Ascending aorta (tissue), 2 donors: ENCODE data around the gene CAMTA1. TPM values are rescaled to one million over a fixed set of nuclear protein-coding genes. Genes with fewer than 3 reads are reported as not detected.

Experiments
- DNase-seq, 2 donors: peaks; one replicate each; pipeline ENCODE4 v3.0.0-alpha.2; 2019; ENCODE audit warnings: low spot score in 2 of 2
- H3K27ac ChIP-seq, 2 donors: fragments of 200-600 bp; sonication (generic); one replicate each; pipeline ENCODE4 v1.5.1; 2016 to 2017; ENCODE audit warnings: mild to moderate bottlenecking in 1 of 2
- H3K27me3 ChIP-seq: fragments of 200-600 bp; sonication (generic); one replicate; pipeline ENCODE4 v1.5.1; 2017
- H3K36me3 ChIP-seq, 2 donors: fragments of 200-600 bp; sonication (generic); one replicate each; pipeline ENCODE4 v1.5.1; 2016
- H3K4me1 ChIP-seq, 2 donors: fragments of 200-600 bp; sonication (generic); one replicate each; pipeline ENCODE4 v1.5.1; 2016 to 2017; ENCODE audit warnings: mild to moderate bottlenecking in 1 of 2
- H3K4me3 ChIP-seq, 2 donors: fragments of 200-600 bp; sonication (generic); one replicate each; pipeline ENCODE4 v1.5.1; 2016 to 2017; ENCODE audit warnings: mild to moderate bottlenecking in 1 of 2
- H3K9me3 ChIP-seq, 2 donors: fragments of 200-600 bp; sonication (generic); one replicate each; pipeline ENCODE4 v1.5.1; 2016
- CTCF ChIP-seq, 3 experiments: fragments of 200-600 bp in 2 of 3; fragments of 450-650 bp in 1 of 3; sonication (generic) in 2 of 3; IDR thresholded peaks; one replicate each; pipeline ENCODE4 v1.5.1; 2016 to 2019; ENCODE audit warnings: antibody characterized with exemption in 3 of 3, mild to moderate bottlenecking in 1 of 3, moderate library complexity in 1 of 3
- intact Hi-C: fragments of 100-400 bp; cut with DNase I; formaldehyde crosslinking; loops from one replicate; pipeline ENCODE4 v1.15.1; 2023
- total RNA-seq: library from RNA; depleted of rRNA; stranded (reverse); fragments of >200 nt; gene quantifications from one replicate; pipeline ENCODE4 v1.1.0, GENCODE V29; 2016

Gene CAMTA1
- total RNA-seq, 1 donor from 2014 or later = 53.3 TPM

- no peak overlapping the region for H3K27ac ChIP-seq
- H3K4me3 ChIP-seq = no peak overlapping the region
- intact Hi-C loops = no loop called here
- H3K9me3 ChIP-seq = no peaks in the 10 kb centered on the region
- H3K27me3 ChIP-seq = no peaks in the 10 kb centered on the region
- H3K4me1 ChIP-seq = peaks cover 0 to 4% of the 10 kb centered on the region in 2 donors
- TF ChIP-seq CTCF (IDR thresholded peaks at IDR 0.05) = no peak
- DNase-seq = peak in 1 of 2 donors; percentile 34
- no peaks in the 10 kb centered on the region for H3K36me3 ChIP-seq
Observed at GRCh38 chr1:7010534-7011200, 225.4 kb downstream of the CAMTA1 start.

GRCh38 chr1:7011826-7012225, 226.6 kb downstream of the CAMTA1 start:
- Histone ChIP-seq H3K4me3 (no peak overlapping the region), H3K36me3 (no peaks in the 10 kb centered on the region), H3K9me3 (no peaks in the 10 kb centered on the region), H3K27me3 (no peaks in the 10 kb centered on the region), H3K27ac (no peak overlapping the region), H3K4me1 (peaks cover 0 to 4% of the 10 kb centered on the region in 2 donors)
- intact Hi-C loops = no loop called here
- DNase-seq = peak in 1 of 2 donors; percentile 24
- no peak for TF ChIP-seq CTCF (IDR thresholded peaks at IDR 0.05)

- peak in 1 of 2 donors; percentile 47 for DNase-seq
- H3K27me3 ChIP-seq = no peaks in the 10 kb centered on the region
- H3K9me3 ChIP-seq = no peaks in the 10 kb centered on the region
- TF ChIP-seq CTCF (IDR thresholded peaks at IDR 0.05) = no peak
- H3K36me3 ChIP-seq = no peaks in the 10 kb centered on the region
- peaks cover 0 to 4% of the 10 kb centered on the region in 2 donors for H3K4me1 ChIP-seq
- H3K27ac ChIP-seq = no peak overlapping the region
- intact Hi-C loops = no loop called here
- H3K4me3 ChIP-seq = no peak overlapping the region
Observed at GRCh38 chr1:7012461-7012924, 227.2 kb downstream of the CAMTA1 start.

GRCh38 chr1:7013833-7014639, 228.8 kb downstream of the CAMTA1 start:
- intact Hi-C loops = no loop called here
- DNase-seq = peak in 1 of 2 donors; percentile 50
- H3K4me1 ChIP-seq = peaks cover 0 to 4% of the 10 kb centered on the region in 2 donors
- no peaks in the 10 kb centered on the region for H3K9me3 ChIP-seq
- no peak overlapping the region for H3K4me3 ChIP-seq
- no peak overlapping the region for H3K27ac ChIP-seq
- H3K27me3 ChIP-seq = no peaks in the 10 kb centered on the region
- no peak for TF ChIP-seq CTCF (IDR thresholded peaks at IDR 0.05)
- H3K36me3 ChIP-seq = no peaks in the 10 kb centered on the region

GRCh38 chr1:7014640-7014930, 229.3 kb downstream of the CAMTA1 start:
- intact Hi-C loops = no loop called here
- Histone ChIP-seq H3K27ac (no peak overlapping the region), H3K36me3 (no peaks in the 10 kb centered on the region), H3K27me3 (no peaks in the 10 kb centered on the region), H3K9me3 (no peaks in the 10 kb centered on the region), H3K4me3 (no peak overlapping the region), H3K4me1 (peaks cover 0 to 4% of the 10 kb centered on the region in 2 donors)
- TF ChIP-seq CTCF (IDR thresholded peaks at IDR 0.05) = no peak
- DNase-seq = peak in 1 of 2 donors; percentile 16
